Fibroblast of lung (primary cell): Measurements from ENCODE around the gene FAT2.

ENCODE experiments used
- EZH2 ChIP-seq: IDR thresholded peaks from 2 replicates; pipeline ENCODE4 v1.5.1; 2012; ENCODE audit warnings: low read length, control low read depth, mild to moderate bottlenecking; ENCODE audit errors: missing control alignments
- TF ChIP-seq, protein P1 (sequence below), 2 donors: IDR thresholded peaks in 1 of 2; conservative IDR thresholded peaks in 1 of 2; 1 replicate in 1 of 2; 2 replicates in 1 of 2; pipeline ENCODE4 v1.5.1; 2011 to 2012; ENCODE audit warnings: low read length in 2 of 2, control low read depth in 1 of 2, inconsistent platforms in 1 of 2, low read depth in 1 of 2, mild to moderate bottlenecking in 1 of 2

DNA sequence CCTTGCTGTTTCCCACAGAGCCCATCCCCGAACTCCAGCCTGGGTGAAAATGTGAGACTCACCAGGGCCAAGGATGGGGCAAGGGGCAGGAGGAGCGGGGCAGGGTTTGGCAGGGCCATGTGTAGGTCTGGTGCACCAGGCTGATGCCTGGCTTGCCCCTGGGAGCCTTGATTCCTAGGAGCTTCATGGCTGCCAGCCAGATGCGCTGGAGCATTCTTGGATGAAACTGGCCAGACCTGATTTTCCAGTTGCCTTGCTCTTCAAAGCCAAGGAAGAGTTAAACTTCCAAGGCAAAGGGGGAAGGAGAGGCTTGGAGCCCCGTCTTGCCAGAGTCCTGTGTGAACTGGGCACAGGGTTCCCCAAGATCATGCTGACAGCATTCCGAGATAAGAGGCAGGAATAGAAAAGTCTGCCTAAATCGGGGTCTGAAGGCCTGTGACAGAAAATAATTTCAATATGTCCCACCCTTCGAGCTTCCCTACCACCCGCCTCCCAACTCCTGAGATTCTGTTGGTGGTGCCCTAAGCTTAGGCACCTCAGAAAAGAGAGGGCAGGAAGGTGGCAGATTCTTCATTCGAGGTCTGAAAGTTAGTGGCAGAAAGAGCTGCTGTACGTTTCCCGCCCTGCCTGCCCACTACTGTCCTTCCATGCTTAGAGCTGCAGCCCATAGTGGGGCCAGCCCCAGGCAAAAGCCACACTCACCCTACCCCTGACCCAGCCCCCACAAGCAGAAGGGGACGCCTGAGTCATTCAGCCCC lies 20.4 kb downstream of the FAT2 start:
- TF ChIP-seq, protein P1, sequence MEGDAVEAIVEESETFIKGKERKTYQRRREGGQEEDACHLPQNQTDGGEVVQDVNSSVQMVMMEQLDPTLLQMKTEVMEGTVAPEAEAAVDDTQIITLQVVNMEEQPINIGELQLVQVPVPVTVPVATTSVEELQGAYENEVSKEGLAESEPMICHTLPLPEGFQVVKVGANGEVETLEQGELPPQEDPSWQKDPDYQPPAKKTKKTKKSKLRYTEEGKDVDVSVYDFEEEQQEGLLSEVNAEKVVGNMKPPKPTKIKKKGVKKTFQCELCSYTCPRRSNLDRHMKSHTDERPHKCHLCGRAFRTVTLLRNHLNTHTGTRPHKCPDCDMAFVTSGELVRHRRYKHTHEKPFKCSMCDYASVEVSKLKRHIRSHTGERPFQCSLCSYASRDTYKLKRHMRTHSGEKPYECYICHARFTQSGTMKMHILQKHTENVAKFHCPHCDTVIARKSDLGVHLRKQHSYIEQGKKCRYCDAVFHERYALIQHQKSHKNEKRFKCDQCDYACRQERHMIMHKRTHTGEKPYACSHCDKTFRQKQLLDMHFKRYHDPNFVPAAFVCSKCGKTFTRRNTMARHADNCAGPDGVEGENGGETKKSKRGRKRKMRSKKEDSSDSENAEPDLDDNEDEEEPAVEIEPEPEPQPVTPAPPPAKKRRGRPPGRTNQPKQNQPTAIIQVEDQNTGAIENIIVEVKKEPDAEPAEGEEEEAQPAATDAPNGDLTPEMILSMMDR (conservative IDR thresholded peaks at IDR 0.05 in 1 of 2, IDR thresholded peaks at IDR 0.05 in 1 of 2; ENCODE audit: low read depth in 1 of 2, low read length in 2 of 2) = no peak
- TF ChIP-seq EZH2 = no peak
